Skeletal muscle tissue (tissue), 4 donors: ENCODE results near the gene FLAD1. TPM values are rescaled to one million over a fixed set of nuclear protein-coding genes. Genes with fewer than 3 reads are reported as not detected.

Source experiments
- H3K27ac ChIP-seq: one replicate; pipeline ENCODE4 v1.7.0; 2013; ENCODE audit warnings: mild to moderate bottlenecking, low read depth, low read length, inconsistent platforms
- H3K27me3 ChIP-seq, 3 donors: one replicate each; pipeline ENCODE4 v1.7.0; 2013; ENCODE audit warnings: low read length in 3 of 3; ENCODE audit not compliant: control insufficient read depth in 3 of 3, insufficient read depth in 3 of 3
- H3K36me3 ChIP-seq, 3 donors: one replicate each; pipeline ENCODE4 v1.7.0; 2013; ENCODE audit warnings: low read length in 3 of 3; ENCODE audit not compliant: control insufficient read depth in 3 of 3, insufficient read depth in 3 of 3
- H3K4me1 ChIP-seq, 3 donors: one replicate each; pipeline ENCODE4 v1.7.0; 2013; ENCODE audit warnings: low read length in 3 of 3, mild to moderate bottlenecking in 3 of 3; ENCODE audit not compliant: control insufficient read depth in 3 of 3, insufficient read depth in 3 of 3
- H3K4me3 ChIP-seq, 3 donors: one replicate each; pipeline ENCODE4 v1.7.0; 2013; ENCODE audit warnings: low read length in 3 of 3
- H3K9ac ChIP-seq, 3 donors: one replicate each; pipeline ENCODE4 v1.7.0; 2013; ENCODE audit warnings: low read length in 3 of 3, mild to moderate bottlenecking in 3 of 3, moderate library complexity in 2 of 3, low read depth in 1 of 3
- H3K9me3 ChIP-seq, 3 donors: one replicate each; pipeline ENCODE4 v1.7.0; 2013; ENCODE audit warnings: low read length in 3 of 3; ENCODE audit not compliant: control insufficient read depth in 3 of 3
- total RNA-seq: library from RNA; depleted of rRNA; stranded (reverse); fragments of >200 nt; gene quantifications from one replicate; pipeline ENCODE4 v1.2.3, GENCODE V29; 2014
- donor health status: Osteomylitis.

The FLAD1 gene
- total RNA-seq, 1 donor from 2014 or later: 16.2 TPM

GRCh38 chr1:154952664-154953063, 30.5 kb upstream of the FLAD1 start:
- H3K4me1 ChIP-seq: peaks cover 56 to 70% (median 60%) of the 10 kb centered on the region in 3 donors
- peak overlapping the region; percentile 21 for H3K27ac ChIP-seq

DNA sequence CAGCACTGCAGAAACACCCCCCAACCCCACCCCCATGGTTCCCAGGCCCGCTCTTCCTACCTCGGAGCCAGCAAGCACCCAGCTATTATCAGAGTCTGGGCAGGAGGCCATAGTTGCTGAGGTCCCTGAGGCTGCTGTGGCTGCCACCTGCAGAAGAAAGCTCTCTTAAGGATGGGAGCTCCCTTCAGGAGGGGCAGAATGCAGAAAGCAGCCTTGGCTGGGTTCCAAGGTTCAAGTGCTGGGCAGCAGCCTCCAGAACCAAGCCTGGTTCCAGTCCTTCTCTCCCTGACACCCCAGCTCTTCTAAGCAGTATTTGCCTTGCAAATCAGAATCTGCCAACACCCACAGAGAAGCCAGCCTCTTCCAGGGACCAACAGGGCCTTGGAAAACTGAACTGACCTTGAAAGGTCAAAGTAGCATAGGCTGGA, 29.5 kb upstream of the FLAD1 start:
- H3K27me3 ChIP-seq: no peaks in the 10 kb centered on the region
- peak overlapping the region; percentile 21 for H3K27ac ChIP-seq
- H3K9me3 ChIP-seq: no peaks in the 10 kb centered on the region
- H3K4me1 ChIP-seq: peaks cover 59 to 75% (median 69%) of the 10 kb centered on the region in 3 donors
- peak overlapping the region; percentile 55 to 61 (median 59) for H3K9ac ChIP-seq
- H3K36me3 ChIP-seq: peaks cover 15 to 35% (median 22%) of the 10 kb centered on the region in 3 donors
- peak overlapping the region; percentile 60 to 95 (median 79) for H3K4me3 ChIP-seq

More at GRCh38 chr1:154952664-154953063, 30.5 kb upstream of the FLAD1 start:
- H3K36me3 ChIP-seq: peaks cover 23 to 36% (median 28%) of the 10 kb centered on the region in 3 donors
- no peaks in the 10 kb centered on the region for H3K27me3 ChIP-seq
- H3K4me3 ChIP-seq: peak overlapping the region; percentile 60 to 95 (median 79)
- H3K9me3 ChIP-seq: no peaks in the 10 kb centered on the region
- peak overlapping the region; percentile 4 to 61 (median 33) for H3K9ac ChIP-seq

DNA sequence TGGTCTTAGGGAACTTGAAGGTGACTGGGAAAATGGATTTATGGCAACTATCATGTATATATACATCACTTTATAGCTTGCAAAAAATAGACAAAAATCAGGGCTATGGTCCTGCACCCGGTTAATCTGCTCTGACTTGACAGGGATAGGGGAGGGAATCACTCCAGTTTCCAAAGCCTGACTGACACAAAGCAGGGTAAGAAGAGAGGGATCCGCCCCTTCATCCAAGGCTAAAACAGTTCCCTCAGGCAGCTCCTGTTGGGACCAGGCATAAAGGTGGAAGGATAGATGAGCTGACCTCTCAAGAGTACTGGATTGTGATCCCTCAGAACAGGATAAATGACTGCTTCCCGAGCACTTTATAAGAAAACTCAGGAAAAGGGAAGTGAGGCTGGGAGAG, 28.6 kb upstream of the FLAD1 start:
- peak overlapping the region; percentile 78 to 98 (median 90) for H3K9ac ChIP-seq
- no peaks in the 10 kb centered on the region for H3K27me3 ChIP-seq
- H3K4me3 ChIP-seq: peak overlapping the region; percentile 79 to 95 (median 92)
- peaks cover 22 to 41% (median 23%) of the 10 kb centered on the region in 3 donors for H3K36me3 ChIP-seq
- no peaks in the 10 kb centered on the region for H3K9me3 ChIP-seq
- peak overlapping the region; percentile 90 for H3K27ac ChIP-seq
- H3K4me1 ChIP-seq: peaks cover 62 to 83% (median 72%) of the 10 kb centered on the region in 3 donors

DNA sequence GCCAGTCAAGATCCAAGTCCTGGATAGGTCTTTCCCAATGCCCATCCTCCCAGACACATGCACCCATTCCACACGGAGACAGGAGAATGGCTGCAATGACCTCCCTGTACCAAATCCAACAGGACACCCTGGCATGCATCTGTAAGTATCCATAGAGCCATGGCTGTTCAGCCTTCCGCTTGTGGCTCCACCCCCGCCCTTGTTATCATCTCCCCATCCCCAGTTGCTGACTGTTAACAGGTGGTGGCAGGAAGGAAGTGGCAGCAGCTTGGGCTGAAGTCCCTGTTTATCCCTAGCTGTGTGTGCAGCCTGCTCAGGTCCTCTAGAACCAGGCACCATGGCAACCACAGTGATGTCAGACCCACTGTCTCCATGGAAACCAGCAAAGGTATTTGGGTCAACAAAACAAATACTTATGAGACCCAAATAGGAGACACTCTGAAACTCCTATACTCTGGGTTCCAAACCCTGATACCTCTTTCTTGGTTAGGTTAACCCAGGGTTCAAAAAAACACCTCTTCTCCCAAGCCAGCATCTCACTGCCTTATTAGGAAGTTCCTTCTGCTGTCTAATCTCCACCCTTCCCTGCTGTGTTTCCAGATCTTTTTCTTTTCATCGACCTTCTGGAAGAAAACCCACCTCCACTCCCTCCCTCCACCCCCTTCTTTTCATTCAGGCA, 28.0 kb upstream of the FLAD1 start:
- no peaks in the 10 kb centered on the region for H3K9me3 ChIP-seq
- H3K4me3 ChIP-seq: peak overlapping the region; percentile 79 to 95 (median 92)
- peak overlapping the region; percentile 90 for H3K27ac ChIP-seq
- no peaks in the 10 kb centered on the region for H3K27me3 ChIP-seq
- H3K36me3 ChIP-seq: peaks cover 25 to 43% (median 26%) of the 10 kb centered on the region in 3 donors
- peak overlapping the region; percentile 78 to 98 (median 90) for H3K9ac ChIP-seq
- peaks cover 64 to 83% (median 72%) of the 10 kb centered on the region in 3 donors for H3K4me1 ChIP-seq

GRCh38 chr1:154955718-154956543, 27.2 kb upstream of the FLAD1 start, which contains the start of gene PBXIP1:
TSS of gene PBXIP1 (minus strand) at chr1:154956099. CDS start at chr1:154953721, 2,378 bp downstream.
- H3K36me3 ChIP-seq: peaks cover 18 to 35% (median 19%) of the 10 kb centered on the region in 3 donors
- H3K4me1 ChIP-seq: peaks cover 70 to 88% (median 77%) of the 10 kb centered on the region in 3 donors
- H3K9me3 ChIP-seq: no peaks in the 10 kb centered on the region
- H3K4me3 ChIP-seq: peak within 1 kb of the TSS; percentile 79 to 95 (median 92)
- no peaks in the 10 kb centered on the region for H3K27me3 ChIP-seq
- peak within 1 kb of the TSS; percentile 78 to 98 (median 90) for H3K9ac ChIP-seq
- H3K27ac ChIP-seq: peak within 1 kb of the TSS; percentile 90

GRCh38 chr1:154956544-154956941, 26.6 kb upstream of the FLAD1 start:
- Histone ChIP-seq H3K4me3 (peak overlapping the region; percentile 79 to 95 (median 92)), H3K27ac (peak overlapping the region; percentile 90), H3K9me3 (no peaks in the 10 kb centered on the region), H3K27me3 (no peaks in the 10 kb centered on the region), H3K4me1 (peaks cover 70 to 83% (median 77%) of the 10 kb centered on the region in 3 donors), H3K9ac (peak overlapping the region; percentile 78 to 98 (median 90)), H3K36me3 (peaks cover 13 to 29% (median 14%) of the 10 kb centered on the region in 3 donors)

DNA sequence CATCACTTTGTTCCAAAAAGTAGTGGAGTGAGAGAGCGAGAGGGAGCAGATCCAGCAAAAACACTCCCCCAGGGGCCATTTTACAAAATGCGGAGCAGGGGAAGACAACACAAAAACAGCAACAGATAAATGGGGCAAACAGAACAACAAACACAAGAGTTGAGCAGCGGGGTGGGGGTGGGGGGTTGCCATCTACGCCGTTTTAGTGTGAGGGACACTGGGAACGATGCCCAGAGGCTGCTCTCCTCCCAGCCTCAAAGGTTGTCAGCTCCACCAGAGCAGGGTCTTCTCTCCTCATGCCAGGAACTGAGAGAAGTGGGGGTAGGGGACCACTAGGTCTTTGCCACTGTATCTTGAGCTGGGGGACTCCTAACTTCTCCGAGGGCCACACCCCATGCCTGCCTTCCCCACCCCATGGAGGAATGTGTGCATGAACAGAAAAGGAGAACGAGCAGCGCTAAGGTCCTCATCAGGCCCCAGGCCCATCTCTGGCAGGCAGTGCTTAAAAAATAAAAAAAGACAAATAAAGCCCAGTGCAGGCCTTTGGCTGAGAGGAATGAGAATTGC, 26.0 kb upstream of the FLAD1 start:
- H3K4me1 ChIP-seq: peaks cover 66 to 79% (median 73%) of the 10 kb centered on the region in 3 donors
- peak overlapping the region; percentile 90 for H3K27ac ChIP-seq
- H3K27me3 ChIP-seq: no peaks in the 10 kb centered on the region
- H3K4me3 ChIP-seq: peak overlapping the region; percentile 79 to 95 (median 92)
- H3K9ac ChIP-seq: peak overlapping the region; percentile 78 to 98 (median 90)
- peaks cover 10 to 23% (median 14%) of the 10 kb centered on the region in 3 donors for H3K36me3 ChIP-seq
- H3K9me3 ChIP-seq: no peaks in the 10 kb centered on the region

DNA sequence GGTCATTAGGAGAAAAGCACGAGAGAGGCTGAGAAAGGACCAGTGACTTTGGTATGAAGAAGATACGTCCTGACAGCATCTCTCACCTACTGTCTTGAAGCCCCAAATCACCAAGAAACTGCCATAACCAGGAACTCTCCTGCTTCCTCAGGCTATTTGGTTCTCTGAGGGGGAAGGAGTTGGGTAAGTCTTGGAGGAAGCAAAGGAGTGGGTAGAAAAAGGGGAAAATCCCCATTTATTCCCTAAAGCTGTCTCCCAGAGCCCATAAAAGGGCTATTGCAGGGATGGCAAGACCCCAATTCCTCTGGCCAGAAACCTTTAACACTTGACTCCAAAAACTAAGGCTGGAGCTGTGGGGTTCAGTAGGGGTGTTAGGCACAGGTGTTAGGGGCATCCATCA, 25.1 kb upstream of the FLAD1 start:
- Histone ChIP-seq H3K27me3 (no peaks in the 10 kb centered on the region), H3K4me1 (peaks cover 66 to 78% (median 73%) of the 10 kb centered on the region in 3 donors), H3K9me3 (no peaks in the 10 kb centered on the region), H3K36me3 (peaks cover 10 to 21% (median 14%) of the 10 kb centered on the region in 3 donors), H3K4me3 (no peak overlapping the region), H3K27ac (peak overlapping the region; percentile 1), H3K9ac (peak overlapping the region; percentile 20 to 54 (median 42))

- Histone ChIP-seq H3K4me1 (peaks cover 64 to 78% (median 66%) of the 10 kb centered on the region in 3 donors), H3K27me3 (no peaks in the 10 kb centered on the region), H3K9ac (peak overlapping the region in 2 of 3 donors; percentile 8 to 40), H3K9me3 (no peaks in the 10 kb centered on the region), H3K36me3 (peaks cover 16 to 29% (median 20%) of the 10 kb centered on the region in 3 donors), H3K27ac (peak overlapping the region; percentile 5), H3K4me3 (no peak overlapping the region)
Measured at GRCh38 chr1:154958681-154959425, 24.3 kb upstream of the FLAD1 start.
